Stimulated activated CD4-positive, alpha-beta T cell treated with anti-CD3 and anti-CD28 coated beads, Interleukin-1b, Interleukin-23, amount 100 ng/mL, for 48 hours (primary cell): ENCODE results near the gene FOSL2.

Source experiments
- DNase-seq: peaks from one replicate; pipeline ENCODE4 v3.0.0-alpha.2; 2020

The FOSL2 gene

DNA sequence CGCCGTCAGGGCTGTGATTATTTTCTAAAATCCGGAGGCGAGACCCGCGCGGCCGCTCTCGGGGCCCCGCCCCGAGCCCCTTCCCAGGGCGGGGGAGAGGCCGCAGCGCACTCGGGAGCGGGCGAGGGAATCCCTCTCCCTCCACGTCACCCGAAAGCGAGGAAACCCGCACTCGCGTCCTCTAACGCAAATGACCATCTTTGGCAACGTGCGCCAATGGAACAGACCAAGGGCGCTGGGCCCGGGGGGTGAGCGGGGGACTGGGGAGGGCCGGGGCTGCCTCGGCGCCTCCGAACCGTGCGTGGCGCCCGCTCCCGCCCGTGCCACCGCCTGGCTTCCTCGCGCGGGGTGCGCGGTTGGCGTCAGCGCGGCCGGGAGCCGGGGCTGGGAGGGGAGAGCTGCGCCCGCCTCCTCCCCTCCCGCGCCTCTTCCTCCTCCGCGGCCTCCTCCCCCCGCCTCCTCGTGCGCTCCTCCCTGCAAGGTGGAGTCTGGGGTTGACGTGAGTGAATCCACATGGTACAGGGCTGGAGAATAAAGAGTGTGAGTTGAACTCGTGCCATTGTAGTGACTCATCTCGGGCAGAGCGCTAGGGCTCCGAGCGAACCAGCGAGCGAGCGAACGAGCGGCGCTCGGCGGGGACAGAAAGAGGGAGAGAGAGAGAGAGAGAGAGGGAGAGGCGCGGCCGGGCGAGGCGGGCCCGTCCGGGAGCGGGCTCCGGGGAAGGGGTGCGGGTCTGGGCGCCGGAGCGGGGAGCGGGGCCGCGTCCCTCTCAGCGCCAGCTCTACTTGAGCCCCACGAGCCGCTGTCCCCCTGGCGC, at the start of gene FOSL2:
FOSL2 (plus strand) TSS at position 562 of the 817 bp plus-strand sequence. CDS start 863 bp downstream, outside the sequence.
- peak; percentile 95 for DNase-seq

DNA sequence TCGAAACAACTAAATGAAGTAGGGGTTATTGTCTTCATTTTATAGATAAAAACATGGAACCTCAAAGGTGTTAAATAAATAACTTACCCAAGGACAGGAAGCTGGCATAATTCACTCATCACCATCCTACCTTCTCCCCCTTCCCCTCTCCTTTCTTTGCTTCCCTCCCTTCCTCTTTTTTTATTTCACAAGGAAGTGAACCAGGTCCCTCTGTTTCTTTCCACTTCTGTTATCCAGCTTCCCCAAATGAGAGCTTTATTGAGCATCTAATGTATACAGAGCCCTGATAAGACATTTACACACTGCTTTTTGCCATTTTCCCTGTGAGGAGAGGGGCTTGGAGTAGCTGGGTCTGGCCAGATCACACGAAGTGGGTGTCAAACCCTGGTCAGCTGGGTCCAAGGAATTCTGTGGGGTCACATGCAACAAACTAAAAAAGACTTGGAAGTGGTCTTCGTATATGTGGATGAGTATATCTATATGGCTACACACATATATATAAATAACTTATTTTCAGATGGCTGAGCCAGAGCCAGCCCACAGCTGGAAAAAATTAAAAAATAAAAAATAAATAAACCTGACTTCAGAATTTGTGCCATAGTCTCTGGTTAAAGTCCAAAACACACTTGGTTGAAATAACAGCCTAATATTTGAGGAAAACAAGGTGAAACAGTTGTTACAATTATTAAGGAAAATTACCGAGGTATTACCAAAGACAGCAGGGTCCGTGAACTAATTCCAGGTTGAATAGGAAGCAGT, 49.3 kb upstream of the FOSL2 start:
- no peak for DNase-seq

DNA sequence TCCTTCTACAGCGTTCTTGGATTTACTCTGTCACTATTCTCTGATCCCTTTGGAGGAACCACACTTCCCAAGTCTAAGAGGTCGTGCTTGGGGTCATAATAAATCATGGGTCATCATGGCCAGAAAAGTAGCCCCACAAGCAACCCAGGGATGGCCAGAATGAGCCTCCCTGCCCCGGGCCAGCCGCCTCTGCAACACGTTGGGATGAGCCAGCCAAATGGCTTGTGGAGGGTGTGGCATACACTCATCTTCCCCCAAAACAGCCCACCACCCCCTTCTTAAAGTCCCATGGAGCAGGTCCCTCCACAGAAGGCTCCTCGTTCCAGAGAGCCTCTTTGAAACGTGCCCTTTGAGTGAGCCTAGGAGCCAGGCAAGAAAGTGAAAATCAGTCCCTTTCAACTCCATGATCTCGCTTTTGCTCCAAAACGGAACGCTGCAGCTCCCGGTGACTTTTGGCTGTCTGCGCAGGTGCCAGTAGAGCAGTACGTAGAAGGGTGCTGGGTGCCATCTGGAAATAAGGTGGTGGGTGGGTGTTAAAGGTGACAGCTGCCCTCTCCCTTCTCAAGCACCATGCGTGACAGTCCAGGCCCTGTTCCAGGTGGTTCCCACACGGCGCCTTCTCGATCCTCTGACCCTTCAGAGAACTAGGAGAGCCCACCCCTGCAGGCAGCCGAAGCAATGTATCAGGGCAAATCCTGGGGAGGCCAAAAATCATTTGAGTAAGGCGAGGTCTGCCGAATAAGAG, 48.5 kb upstream of the FOSL2 start:
- DNase-seq = no peak

DNA sequence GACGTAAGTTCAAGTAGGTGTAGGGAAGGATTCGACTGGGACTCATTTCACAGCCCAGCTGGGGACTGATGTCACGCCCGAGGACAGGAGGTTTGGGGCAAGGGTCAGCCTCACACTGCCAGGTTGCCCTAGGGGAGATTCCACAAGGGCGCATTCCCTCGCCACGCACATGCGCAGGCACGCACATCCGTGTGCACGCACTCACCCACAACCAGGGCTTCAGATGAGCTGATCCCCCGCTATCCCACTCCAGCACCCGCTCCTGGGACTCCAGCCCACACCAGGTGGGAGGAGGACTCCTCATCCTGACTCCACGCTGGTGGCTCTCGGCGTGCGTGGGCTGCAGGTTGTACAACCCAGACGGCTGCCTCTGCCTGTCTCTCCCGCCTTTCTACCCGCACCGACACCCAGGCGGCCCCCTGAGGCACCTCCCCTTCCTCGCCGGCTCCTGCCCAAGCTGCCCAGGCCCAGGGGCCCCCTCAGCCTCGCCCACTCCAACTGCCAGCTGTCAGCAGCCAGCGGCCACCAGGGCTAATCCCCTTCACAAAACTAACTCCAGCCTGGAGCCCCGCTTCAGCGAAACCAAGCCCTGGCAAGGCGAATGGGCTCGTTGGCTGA, 47.8 kb upstream of the FOSL2 start:
- DNase-seq = no peak

DNA sequence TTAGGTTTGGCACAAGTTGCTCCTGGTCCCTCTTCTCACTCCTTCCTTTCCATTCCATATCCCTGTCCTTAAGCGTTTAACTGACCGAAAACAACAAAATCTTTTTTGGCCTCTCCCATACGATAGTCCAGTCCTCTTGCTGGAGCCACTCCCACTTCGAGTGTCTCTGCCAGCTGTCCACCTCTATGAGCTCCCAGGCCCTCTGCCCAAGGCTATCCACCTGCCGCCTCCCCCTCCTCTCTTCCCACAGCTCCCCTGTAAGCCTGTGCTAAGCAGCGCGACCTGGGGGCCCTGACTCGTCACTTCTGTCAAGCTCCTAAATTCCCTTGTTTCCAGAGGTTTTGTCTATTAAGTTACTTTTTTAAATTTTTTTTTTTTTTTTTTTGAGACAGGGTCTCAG, 47.0 kb upstream of the FOSL2 start:
- DNase-seq = no peak

DNA sequence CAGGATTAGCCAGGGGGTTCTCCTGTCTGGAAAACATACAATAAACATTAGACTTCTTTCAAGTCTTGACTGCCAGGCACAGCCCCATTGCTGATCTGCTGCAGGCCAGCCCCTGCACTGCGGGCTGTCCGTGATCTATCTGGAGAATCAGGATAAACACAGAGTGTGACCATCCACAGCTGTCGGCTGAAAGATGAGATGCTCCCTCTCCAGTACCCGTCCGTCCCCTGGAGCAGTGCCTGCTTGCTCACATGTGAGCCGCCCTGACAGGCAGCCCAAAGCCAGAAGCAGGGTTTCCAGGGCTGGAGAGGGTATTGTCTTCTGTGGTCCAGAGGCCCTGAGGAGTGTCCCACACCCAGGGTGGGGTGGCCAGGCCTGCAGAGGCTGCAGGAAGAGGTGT, 46.1 kb upstream of the FOSL2 start:
- no peak for DNase-seq

DNA sequence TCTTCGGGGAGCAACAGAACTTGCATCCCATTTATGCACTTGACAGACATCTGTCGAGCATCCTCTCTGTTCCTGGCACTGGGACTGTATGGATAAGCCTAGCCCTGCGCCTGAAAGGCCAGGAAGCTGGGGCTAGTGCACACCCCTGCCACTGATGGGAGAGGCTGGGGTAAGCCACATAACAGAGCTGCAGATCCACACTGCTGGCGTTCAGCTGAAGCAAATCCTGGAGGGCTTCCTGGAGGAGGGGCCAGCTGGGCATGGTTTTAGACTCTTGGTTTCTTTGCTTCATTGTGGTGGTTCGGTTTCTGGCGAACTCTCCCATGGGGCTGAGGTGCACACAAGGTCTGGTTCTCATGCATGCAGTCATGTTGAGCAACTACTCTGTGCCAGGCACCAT, 45.5 kb upstream of the FOSL2 start:
- no peak for DNase-seq

DNA sequence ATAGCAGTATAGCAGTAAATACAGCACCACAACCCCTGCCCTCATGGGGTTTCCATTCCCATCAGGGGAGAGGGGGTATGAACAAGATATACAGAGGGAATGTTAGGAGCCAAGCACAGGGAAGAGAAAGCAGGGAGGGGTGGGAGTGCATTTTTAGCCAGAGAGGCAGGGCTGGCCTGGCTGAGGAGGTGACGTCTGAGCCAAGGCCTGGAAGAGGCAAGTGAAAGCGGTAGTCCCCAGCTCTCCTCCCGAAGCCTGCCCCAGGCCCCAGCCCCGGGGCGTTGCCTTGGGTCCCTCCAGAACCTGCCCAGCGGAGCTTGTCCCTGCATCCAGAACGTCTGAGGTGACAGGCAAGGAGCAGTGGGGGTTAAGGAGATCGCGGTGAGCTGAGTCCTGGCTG, 45.1 kb upstream of the FOSL2 start:
- DNase-seq = no peak

DNA sequence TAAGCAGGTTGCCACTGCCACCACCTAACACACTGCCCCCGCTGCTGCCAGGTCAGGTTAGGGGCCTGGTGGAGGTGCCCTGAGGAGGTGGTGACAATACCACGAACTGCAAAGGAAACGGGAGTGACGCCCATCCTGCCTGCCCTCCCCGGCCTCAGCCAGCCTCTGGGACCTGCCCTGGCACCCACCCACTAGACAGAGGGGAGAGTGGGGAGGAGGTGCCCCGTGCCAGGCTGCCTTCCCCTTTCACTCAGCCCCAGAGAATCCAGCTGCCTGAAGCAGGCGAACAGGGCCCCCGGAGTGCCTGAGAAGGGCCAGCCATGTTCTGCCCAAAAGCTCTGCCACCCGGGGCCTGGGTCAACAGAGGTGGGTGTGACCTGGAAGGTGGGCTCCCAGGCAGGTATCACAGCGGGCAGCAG, 44.5 kb upstream of the FOSL2 start:
- peak; percentile 51 for DNase-seq

DNA sequence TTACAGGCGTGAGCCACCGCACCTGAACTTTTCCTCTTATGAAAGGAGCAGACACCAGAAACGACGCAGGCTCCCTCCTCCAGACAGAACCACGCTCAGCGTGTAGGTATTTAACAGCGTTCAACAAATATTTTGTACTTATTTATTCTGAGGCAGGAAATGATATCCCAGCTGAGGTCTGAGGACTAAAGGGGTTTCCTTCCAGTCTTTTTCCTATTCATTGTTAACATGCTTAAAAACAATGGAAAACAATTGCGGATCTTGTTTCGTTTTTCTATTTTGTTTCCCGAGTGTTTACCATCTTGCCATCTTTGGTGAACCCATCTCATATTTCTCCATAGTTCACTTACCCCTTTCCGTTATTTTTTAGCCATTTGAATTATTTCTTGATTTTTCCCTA, 43.7 kb upstream of the FOSL2 start:
- no peak for DNase-seq

DNA sequence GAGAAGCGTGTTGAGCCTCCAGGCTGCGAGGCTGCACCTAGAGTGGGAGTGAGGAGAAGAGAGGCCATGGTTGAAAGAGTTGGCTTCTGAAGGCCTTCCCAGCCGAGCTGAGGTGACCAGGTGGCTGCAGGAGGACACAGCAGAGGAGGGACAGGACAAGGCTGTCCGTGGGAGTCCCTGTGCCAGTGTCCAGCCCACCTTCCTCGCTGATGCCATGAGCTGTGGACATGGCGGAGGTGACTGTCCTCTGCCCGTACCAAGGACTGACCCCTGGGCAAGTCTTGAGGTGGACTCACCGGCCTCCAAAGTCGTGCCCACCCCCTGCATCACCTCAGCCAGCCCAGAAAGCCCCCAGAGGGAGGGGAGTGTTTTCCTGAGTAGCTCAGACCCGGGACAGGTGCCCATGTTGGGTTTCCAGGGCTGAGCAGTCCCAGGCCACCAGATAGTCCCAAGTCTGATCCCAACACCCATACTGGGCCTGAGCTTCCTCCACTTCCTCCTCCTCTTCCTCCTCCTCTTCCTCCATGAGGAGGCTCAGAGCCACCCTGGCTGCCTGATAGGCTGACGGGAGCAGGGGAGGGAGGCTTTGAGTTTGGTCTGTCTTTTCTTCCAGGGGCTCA, 43.0 kb upstream of the FOSL2 start:
- DNase-seq = no peak

DNA sequence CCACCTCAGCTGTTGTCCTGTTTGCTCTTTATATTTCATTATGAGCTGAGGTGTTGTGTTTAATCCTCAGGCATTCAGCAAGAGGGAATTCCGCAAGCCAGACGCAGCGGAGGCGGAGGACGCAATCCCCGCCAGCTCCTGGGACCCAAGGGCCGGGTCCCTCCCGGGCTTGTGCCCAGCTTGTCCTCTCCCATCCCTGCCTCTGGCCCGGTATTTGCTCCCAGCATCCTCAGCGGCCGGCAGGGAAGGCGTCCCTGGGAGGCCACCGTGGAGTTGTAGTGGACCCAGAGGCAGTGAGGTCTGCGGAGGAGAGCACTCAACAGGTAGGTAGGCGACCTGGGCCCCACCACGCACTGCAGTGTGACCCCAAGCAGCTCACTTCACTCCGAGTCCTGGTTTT, 42.5 kb upstream of the FOSL2 start:
- DNase-seq = no peak

DNA sequence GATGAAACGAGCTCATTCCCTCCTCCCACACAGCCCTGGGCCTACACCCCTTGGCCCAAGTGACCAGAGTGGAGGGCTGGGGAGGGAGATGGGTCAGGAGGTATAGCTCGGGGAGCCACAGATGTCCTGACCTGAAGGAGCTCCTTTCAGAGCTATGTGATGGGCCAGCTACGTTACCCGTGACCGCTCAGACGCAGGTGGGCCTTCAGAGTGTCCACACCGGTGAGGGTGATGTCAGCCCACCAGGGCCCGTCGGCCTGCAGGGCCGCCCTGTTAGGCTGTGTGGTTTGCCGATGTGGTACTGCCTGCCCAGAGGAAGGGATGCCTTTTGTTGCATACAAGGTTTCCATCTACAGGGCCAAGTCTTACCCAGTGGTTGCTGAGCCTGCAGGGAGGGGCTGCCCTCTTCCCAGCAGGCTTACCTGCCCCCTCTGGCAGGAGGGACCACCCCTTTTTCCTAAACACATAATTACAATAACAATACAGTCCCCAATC, 41.8 kb upstream of the FOSL2 start:
- no peak for DNase-seq

DNA sequence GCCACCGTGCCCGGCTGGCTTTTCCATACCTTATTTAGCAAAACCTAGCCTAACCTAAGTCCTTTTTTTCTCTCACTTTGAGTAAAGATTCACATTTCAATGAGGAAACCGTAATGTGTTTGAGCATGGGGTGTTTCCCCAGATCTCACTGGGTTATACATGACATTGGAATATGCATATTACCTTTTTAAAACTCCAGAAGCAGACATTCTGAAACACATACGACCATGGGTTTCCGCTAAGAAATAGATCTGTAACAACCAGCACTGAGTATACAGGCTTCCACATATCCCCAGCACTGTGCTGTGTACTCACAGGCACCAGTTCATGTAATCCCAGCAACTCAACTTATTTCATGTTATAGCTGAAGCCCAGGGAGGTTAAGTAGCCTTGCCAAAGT, 41.0 kb upstream of the FOSL2 start:
- no peak for DNase-seq

DNA sequence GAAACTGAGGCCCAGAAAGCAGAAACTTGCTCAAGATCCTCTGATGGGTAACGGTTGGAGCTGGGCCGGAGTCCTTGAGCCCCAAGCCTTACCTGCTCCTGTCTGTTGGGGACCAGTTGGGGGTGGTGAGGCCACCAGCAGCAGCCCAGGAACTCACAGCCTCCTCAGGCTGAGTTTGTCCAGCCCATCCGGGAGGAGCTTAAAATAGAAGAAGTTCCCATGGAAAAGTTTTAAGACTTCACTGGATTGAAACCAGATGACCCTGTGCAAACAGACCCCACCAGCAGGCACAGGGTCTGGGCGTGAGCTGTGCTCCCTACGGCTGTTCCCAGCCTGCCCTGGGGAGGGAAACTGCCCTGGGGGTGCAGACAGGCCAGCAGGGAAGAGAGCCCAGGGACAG, 40.6 kb upstream of the FOSL2 start:
- DNase-seq = no peak

DNA sequence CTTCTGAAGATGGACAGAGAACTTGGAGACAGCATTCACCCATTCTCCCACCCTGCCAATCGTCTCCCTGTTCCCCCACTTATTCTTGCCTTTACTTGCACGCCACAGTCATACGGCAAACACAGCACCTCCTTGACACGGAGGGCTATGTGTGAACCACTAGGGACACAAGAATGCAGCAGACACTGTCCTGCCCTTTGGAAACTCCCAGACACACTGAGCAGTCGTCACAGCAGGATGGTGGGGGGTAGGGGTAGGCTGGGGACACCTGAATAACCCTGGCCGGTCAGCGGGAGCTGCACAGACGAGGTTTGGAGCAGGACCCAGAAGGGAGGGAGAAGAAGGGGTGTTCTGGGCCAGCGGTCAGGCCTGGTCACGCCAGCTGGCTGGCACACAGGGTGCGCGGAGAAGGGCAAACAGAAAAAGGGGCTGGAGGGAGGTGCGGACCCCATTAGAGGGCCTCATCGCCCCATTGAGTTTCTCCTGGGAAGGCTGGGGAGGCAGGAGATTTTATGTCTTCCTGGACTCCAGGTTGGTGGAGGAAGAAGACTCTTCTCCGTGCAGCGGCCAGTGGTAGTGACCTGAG, 40.0 kb upstream of the FOSL2 start:
- no peak for DNase-seq

DNA sequence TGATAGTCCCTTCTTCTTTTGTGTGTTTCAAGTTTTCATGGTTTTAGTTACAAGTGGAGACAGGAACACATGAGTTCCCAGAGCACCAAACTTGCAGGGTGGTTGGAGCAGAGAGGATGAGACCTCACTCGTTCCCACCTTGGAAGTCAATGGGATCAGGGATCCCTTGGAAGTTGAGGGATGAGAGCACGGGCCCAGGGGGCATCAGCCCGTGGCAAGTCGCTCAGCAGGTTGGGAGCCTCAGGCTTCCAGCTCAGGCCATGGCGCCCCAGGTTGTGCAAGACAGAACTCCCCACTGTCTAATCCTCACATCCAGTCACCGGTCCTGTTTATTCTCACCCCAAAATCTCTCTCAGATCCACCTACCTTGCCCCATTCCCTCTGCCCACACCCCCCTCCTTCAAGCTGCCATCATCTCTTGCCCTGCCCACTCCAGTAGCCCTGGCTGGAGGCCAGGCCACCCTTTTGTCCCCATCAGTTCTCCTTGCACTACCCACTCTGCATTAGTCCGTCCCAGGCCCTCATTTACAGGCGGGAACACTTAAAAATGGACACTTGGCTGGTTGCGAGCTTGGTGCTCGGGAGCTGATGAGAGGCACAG, 37.6 kb upstream of the FOSL2 start:
- no peak for DNase-seq

DNA sequence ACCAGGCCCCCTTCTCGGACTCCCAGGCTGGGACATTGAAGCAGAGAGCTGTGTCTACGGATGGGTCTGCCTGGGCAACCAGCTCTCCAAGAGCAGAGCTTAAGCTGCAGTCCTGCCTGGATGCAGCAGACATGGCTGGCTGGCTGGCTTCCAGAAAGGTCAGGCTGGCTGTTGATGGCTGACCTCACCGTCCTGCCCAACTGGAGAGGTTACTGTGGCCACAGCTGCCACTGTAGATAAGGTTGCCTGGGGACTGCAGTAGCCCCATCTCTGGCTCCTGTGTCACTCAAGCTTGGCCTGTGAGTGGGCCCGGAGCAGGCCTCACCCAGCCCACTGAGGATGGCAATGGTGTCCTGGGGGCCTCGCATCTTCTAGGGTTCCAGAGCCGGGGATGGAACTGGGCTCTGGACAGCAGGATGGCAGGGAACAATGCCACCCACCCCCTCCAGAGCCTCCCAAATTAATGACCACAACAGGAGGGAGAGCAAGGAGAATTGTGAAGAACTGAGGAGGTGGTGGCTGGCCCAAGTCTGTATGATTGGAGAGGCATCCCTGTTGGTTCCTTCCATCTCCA, 37.0 kb upstream of the FOSL2 start:
- no peak for DNase-seq

DNA sequence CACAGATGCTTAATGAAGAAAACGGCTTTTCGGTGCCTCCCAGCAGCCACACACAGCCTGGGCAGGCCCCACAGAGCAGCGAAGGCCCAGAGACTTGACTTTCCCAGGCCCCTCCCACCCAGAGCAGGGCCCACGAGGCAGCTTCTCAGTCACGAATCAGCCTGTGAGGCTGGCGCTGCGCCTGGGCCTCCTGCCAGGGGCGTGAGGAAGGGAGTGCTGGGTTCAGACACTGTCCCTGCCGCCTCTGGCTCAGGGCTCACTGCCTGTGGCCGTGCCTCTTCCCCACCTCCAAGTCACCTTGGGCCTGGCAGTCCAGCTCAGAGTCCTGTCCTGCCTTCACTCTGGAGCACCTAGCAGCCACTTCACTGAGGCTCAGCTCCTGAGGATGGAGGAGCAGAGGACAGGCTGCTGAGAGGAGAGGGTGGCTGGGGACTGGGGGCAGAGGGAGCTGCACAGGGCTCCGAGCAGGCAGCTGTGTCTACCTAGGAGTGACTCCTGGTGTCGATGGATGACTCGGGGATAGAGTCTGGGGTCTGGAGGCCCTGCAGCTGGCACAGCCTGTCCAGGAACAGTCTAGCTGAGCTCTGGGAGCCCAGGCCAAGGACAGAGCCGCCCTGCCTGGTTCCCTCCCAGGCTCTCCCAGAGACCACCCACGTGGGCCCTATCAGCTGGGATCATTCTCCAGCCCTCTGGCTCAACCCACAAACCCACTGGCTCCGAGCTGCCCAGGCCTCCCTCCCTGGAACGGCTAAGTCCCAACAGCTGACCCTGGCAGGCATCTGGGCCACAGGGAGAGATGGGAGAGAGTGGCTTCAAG, 36.4 kb upstream of the FOSL2 start:
- DNase-seq = peak; percentile 39

DNA sequence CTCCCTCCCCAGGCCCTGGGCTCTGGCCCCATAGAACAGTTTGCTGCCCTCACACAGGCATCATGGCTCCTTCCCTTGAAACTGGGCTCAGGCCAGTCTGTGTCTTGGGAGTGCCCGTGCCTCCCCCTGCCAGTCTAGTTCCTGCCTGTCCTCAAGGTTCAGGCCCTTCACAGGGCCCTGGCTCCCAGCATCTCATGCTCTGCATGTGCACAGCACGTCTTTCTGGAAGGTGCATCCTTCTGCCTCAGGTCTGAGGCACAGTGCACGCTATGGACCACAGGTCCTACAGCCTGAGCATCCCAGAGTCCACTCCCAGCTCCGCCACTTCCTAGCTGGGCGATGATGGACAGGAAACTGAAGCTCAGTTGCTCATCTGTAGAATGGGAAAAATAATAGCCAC, 35.6 kb upstream of the FOSL2 start:
- no peak for DNase-seq
